DMS 273 treated with DMSO at 0.1 percent for 48 hours (cell line): ENCODE results near the gene KDM1A.
A peak's percentile ranks its signal among the peaks of the same experiment; 100 is the strongest.

Source experiments
- DNase-seq: peaks from one replicate; lab custom pipeline; 2025; lab: John Stamatoyannopoulos, UW

The KDM1A gene

GRCh38 chr1:23069675-23070074 lies 50.4 kb downstream of the KDM1A start:
- no peak for DNase-seq

- no peak for DNase-seq
Observed at GRCh38 chr1:23074012-23074411, 54.7 kb downstream of the KDM1A start.

GRCh38 chr1:23079025-23079424 lies 59.8 kb downstream of the KDM1A start:
- DNase-seq, result no peak

DNA sequence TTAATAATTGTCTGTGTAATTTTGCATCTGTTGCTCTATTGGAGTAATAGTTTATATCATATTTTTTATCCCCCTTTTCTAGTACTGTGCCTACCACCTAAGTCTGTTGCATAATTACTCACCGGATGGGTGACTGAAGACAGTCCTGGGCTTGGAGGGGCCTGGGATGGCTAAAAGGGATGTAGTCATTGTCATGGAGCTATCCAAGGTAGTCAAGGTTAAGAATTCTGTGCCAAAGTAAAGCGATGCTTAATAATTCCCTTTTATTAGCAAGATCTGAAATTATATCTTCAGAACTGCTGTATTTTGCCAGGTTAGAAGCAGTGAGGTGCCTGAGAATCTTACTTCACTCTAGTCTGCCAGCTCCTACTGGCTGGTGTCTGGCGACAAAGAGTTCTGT lies 61.6 kb downstream of the KDM1A start:
- no peak for DNase-seq

DNA sequence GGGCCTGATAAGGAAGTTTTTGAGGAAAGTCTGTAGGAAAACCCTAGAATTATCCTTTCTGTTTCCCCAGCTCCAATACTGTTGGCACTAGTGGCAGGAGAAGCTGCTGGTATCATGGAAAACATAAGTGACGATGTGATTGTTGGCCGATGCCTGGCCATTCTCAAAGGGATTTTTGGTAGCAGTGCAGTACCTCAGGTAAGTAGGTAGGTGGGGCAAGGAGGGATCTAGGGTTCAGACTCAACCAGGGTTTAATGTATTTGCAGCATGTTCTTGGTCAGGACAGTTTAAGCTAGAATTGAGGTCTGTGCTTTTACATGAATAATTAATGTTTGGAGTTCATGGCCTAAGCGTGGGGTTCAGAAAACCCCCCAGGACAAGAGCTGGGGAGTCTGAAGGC lies 62.1 kb downstream of the KDM1A start:
- DNase-seq, result no peak

- no peak for DNase-seq
Observed at GRCh38 chr1:23083714-23084480, 64.6 kb downstream of the KDM1A start.

DNA sequence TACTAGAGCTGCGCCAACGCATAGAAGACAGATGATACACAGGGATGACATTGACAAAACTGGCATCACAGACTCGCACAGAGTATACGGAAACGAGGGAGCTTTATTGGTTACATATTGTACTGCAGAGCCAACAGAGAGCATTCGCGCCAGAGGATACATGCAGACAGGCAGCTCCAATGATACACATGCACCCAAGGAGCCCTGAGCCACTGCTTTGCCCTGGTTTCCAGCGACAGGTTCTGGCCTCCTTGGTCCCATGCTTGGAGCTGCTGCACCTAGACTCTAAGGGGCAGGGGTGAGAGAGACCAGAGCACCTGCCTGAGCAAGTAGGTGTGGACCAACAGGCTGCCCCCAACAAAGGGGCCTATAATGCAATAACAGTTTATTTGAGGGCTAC lies 65.6 kb downstream of the KDM1A start:
- DNase-seq, result no peak

DNA sequence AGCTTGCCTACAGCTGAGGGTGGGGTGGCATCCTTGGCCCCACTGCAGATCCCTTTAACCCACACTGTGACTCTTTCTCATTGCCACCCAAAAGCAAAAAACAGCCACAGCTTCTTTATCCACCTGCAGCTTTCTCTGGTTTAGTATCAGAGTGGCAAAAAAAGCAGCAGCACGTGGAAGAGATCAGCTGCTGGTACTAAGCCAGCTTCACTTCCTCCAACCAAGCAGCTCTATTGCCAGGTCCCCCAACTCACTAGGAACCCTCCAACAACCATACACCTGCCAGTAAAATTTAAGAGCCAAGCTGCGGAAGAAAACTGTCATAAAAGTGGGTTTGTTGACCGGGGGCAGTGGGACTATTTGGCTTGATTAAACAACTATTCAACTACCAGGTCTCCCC lies 66.4 kb downstream of the KDM1A start:
- DNase-seq, result no peak

GRCh38 chr1:23088027-23088426 lies 68.8 kb downstream of the KDM1A start:
- no peak for DNase-seq

GRCh38 chr1:23090056-23090455 lies 70.8 kb downstream of the KDM1A start:
- DNase-seq, result no peak

DNA sequence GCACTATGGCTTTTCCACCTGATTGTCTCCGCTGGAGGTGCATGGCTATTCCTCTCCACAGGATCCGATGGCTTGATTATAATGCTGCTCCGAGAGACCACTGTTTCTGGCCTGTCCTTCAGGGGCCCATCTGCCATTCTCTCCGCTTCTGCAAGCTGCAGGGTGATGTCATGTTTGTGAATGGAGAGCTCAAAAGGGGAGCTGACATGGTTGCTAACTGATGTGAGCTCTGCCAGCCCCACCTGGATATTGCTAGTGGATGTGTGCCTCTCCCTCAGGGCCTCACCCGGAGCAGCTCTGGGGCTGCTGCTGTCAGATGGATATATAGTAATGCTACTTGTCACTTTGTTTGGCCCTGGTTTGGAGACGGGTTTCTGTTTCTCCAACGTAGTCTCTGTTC lies 72.3 kb downstream of the KDM1A start:
- no peak for DNase-seq

GRCh38 chr1:23092447-23092846 lies 73.2 kb downstream of the KDM1A start:
- DNase-seq, result no peak

DNA sequence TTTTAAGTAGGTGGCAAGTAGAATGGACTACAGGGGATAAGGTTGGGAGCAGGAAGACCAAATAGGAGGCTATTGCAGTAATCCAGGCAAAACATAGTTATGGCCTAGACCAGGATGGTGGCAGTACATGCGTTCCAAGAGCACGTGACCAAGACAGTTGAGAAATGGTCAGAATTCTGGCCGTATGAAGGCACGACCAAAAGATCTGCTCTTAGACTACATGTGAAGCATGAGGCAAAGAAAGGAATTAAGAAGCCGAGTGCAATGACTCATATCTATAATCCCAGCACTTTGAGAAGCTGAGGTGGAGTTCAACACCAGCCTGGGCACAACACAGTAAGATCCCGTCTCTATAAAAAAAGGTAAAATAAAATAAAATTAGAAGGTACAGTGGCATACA lies 78.0 kb downstream of the KDM1A start:
- DNase-seq, result no peak

DNA sequence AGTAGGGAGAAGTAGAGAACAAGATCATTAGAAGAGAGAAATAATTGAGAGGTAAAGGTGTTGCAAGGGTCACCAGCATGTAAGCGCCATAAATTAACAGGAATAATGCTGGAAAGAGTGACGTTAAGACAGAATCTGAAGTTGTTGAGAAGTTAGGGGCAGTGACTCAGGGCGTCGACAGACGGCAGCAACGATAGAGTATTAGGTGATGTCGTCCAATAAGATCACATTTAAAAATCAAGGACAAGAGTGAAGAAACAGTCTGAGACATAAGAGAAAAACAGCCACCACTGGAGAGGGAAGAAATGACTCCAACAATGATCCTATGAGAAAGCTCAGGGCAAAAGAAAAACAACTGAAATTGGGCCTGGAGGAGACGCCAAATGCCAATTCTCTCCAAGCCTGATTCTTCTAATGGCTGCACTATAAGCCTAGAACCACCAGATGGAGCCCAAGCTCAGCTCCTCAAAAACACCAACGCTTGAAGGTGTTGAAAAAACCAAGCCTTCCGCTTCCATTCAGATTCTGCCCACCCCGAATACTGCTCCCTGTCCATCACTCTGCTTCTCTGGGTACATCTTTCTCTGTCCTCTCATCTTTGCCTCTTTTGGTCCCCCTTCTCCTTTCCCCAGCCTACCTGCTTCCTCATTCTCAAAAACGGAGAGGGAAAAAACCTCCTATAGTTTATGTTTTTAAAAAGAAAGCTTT lies 79.3 kb downstream of the KDM1A start:
- peak; percentile 46 for DNase-seq

DNA sequence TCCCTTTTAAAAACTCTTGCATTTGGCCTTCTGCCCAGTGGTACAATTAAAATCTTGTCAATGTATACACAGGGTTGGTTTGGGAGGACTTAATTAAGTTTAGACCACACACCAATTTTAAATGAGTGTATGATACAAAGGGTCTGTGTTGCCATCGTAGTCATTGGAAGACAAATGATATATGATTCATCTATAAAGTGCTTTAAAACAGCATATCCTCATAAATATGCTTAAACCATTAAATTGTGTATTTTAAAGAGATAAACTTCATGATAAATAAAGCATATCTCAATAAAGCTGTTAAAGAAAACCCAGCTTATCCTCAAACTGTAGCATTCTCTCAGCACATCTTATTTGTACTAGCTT lies 79.9 kb downstream of the KDM1A start:
- DNase-seq, result no peak

DNA sequence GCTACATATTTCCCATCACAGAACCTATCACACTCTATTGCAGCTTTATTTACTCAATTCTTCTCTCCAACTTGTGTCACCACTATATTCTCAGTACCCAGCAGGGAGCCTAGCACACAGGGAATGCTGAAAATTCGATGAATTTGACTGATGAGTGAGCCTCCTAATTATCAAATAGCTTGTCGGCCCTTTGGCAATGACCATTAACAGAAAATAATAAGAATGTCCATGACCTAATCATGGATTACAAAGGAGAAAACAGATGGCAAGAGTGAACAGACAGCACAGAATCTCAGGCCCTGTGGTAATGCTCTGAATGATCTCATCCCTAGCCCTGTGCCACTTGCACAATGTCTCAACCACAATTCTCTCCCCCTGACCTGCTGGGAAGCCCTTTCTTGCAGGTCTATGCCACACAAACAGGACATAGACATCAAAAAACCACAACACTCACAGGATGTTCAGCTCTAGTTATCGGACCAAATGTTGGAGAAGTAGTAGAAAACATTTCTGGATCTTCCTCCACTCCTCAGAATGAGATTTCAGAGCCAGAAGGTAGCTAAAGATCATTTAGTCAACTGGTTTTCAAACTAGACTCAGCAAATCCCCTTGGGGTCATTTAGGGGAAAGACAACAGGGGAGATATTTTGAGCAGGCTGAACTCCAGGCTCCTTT lies 80.9 kb downstream of the KDM1A start:
- DNase-seq, result peak; percentile 23

DNA sequence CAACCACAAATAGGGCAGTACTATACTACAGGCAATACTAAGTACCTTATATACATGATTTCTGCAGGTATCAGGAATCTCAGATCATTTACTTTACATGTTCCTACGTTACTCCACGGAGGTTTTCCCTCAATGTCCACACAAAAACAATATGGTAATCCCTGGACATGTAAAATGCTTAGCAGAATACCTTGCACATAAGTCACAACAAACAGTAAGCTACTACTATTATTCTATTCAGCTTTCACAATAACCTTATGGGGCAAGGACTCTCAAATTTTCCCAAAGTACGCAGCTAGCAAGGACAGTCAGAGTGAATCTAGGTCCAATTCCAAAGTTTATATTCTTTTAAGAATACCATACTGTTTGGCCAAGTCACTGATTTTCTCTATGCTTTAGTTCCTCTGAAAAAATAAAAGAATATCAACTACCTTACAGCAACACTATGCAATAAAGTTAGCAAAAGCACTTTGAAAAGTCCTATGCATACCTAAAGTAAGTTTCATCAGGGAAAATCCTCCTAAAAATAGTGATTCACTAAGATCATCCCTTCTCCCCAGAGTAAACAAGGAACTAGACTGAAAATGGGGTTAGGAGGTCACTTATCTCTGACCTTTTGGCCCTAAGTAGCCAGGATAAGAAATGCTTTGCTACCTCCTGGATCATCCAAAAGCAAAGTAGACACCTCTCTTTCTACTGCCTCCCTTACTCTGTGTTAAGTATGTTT lies 82.0 kb downstream of the KDM1A start:
- no peak for DNase-seq

- DNase-seq, result no peak
Observed at GRCh38 chr1:23101887-23102286, 82.6 kb downstream of the KDM1A start.

DNA sequence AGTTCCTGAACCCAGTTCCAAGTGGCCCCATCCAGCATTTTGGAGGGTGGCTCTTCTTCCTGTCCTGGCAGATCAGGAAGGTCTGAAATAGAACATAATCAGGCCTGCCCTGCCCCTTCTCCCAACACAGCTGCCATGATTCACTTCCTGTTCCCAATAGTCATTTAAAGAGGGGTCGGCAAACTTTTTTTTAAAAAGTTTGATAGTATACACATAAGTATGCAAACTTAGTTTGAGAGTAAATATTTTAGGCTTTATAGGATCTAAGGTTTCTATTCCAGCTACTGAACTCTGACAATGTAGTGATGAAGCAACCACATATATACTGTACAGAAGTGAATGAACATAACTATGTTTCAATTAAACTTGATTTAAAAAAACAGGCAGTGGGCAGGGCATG lies 83.0 kb downstream of the KDM1A start:
- no peak for DNase-seq

- DNase-seq, result no peak
Observed at GRCh38 chr1:23103001-23103889, 84.0 kb downstream of the KDM1A start.

DNA sequence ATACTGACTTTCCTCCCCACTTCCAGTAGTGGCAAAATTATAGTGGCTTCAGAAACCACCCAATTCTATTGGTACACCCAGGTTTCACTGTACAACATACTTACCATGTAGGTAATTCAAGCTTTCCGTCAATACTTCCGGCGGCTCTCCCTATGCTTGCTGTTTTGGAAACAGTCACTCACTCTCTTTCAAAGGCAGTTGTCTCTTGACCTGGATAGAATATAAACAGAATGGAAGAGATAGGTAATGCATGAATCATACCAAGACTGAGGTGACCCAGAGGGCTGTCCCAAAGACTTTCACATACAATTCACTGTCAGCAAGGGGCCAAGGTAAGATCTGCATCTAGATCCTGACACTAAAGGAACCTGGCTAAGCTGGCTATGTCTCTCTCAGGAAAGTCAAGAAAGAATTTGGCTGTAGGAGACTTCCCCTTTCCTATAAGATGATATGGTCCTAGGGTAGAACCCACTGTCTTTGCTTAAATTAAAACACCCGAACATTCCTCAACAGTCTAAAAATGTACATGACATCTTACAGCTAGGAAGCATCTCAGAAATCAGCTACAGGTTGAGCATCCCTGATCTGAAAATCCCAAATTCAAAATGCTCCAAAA lies 89.8 kb downstream of the KDM1A start:
- DNase-seq, result no peak
